GM12878 (cell line): Measurements from ENCODE around the gene MPPED1. TPM values are rescaled to one million over a fixed set of nuclear protein-coding genes. Genes with fewer than 3 reads are reported as not detected.

ENCODE experiments used
- ATAC-seq: fragments of 200-7000 bp; cut with Tn5 transposase; 3 replicates; pipeline ENCODE4 v1.9.1; 2020; ENCODE audit warnings: mild to moderate bottlenecking, moderate library complexity
- BruUV-seq: library from RNA; stranded (reverse); fragments of 400-500 nt; replicated peaks from 2 replicates; lab custom pipeline; 2021; lab: Mats Ljungman, UMichigan
- CTCF ChIA-PET: fragments of 300-600 bp; sonication (Branson Sonifier 250); formaldehyde crosslinking; extraction: SDS; loops from one replicate; lab custom pipeline; 2021; ENCODE audit warnings: inconsistent platforms; lab: Yijun Ruan, JAX
- POLR2A ChIA-PET: fragments of 350-600 bp; formaldehyde crosslinking; extraction: SDS; loops from one replicate; lab custom pipeline; 2021; ENCODE audit warnings: inconsistent platforms; lab: Charles Lee
- RAD21 ChIA-PET: fragments of 300-600 bp; sonication (Branson Sonifier 250); formaldehyde crosslinking; loops from one replicate; lab custom pipeline; 2023; ENCODE audit warnings: antibody characterized with exemption; ENCODE audit not compliant: unreplicated experiment; lab: Charles Lee
- SMC1A ChIA-PET: fragments of 300-600 bp; sonication (Branson Sonifier 250); formaldehyde crosslinking; loops from one replicate; lab custom pipeline; 2023; ENCODE audit not compliant: unreplicated experiment, uncharacterized antibody; lab: Charles Lee
- DNase-seq: peaks from one replicate; pipeline ENCODE4 v3.0.0-alpha.2; 2011; ENCODE audit warnings: low read depth, low spot score
- FAIRE-seq: peaks from 3 replicates; lab custom pipeline; 2011; peaks lifted over from hg19 to GRCh38; lab: Jason Lieb, UNC
- H2AFZ ChIP-seq: 2 replicates; pipeline ENCODE4 v1.6.0; 2011; ENCODE audit warnings: low read depth, low read length, control low read depth; ENCODE audit not compliant: control insufficient read depth
- H3K27ac ChIP-seq: 2 replicates; pipeline ENCODE4 v1.5.1; 2011; ENCODE audit warnings: control low read depth; ENCODE audit not compliant: control insufficient read depth, insufficient read depth
- H3K27me3 ChIP-seq, 2 experiments: replicated peaks in 1 of 2; 2 replicates each; pipeline versions ENCODE4 v1.6.0 to v1.6.1; 2011; ENCODE audit warnings: low read length in 1 of 2; ENCODE audit not compliant: control insufficient read depth in 2 of 2, insufficient read depth in 2 of 2
- H3K36me3 ChIP-seq, 2 experiments: 2 replicates each; pipeline ENCODE4 v1.5.1; 2011; ENCODE audit warnings: low read length in 1 of 2; ENCODE audit not compliant: control insufficient read depth in 2 of 2, insufficient read depth in 2 of 2
- H3K4me1 ChIP-seq: 2 replicates; pipeline ENCODE4 v1.6.1; 2011; ENCODE audit warnings: mild to moderate bottlenecking, low read length, moderate library complexity, mixed read lengths; ENCODE audit not compliant: control insufficient read depth, insufficient read depth
- H3K4me2 ChIP-seq: 2 replicates; pipeline ENCODE4 v1.6.0; 2011; ENCODE audit warnings: control low read depth; ENCODE audit not compliant: control insufficient read depth, insufficient read depth
- H3K4me3 ChIP-seq: fragments of 200-600 bp; sonication (generic); 2 replicates; pipeline ENCODE4 v1.5.1; 2016
- H3K79me2 ChIP-seq: 2 replicates; pipeline ENCODE4 v1.6.0; 2011; ENCODE audit warnings: low read length; ENCODE audit not compliant: control insufficient read depth, insufficient read depth
- H3K9ac ChIP-seq: 2 replicates; pipeline ENCODE4 v1.8.0; 2011; ENCODE audit warnings: low read length, control low read depth, mixed read lengths; ENCODE audit not compliant: control insufficient read depth, insufficient read depth
- H3K9me3 ChIP-seq: replicated peaks from 3 replicates; pipeline ENCODE4 v1.5.1; 2011; ENCODE audit warnings: mild to moderate bottlenecking, low read length; ENCODE audit not compliant: control insufficient read depth, insufficient read depth
- H4K20me1 ChIP-seq: 2 replicates; pipeline ENCODE4 v1.6.0; 2011; ENCODE audit not compliant: control insufficient read depth, insufficient read depth
- BRCA1 ChIP-seq: IDR thresholded peaks from 2 replicates; pipeline ENCODE4 v1.6.1; 2011; ENCODE audit warnings: low read depth, low read length, improper control_type of control experiment
- CTCF ChIP-seq, 3 experiments: IDR thresholded peaks in 2 of 3; conservative IDR thresholded peaks in 1 of 3; 2 replicates each; pipeline ENCODE4 v1.5.1; 2011; ENCODE audit warnings: low read depth in 3 of 3, low read length in 3 of 3, mild to moderate bottlenecking in 3 of 3, control low read depth in 2 of 3, moderate library complexity in 2 of 3, inconsistent platforms in 1 of 3, mixed read lengths in 1 of 3; ENCODE audit not compliant: control insufficient read depth in 2 of 3, insufficient read depth in 1 of 3; ENCODE audit errors: extremely low read depth in 1 of 3
- ELK1 ChIP-seq: IDR thresholded peaks from 2 replicates; pipeline ENCODE4 v1.6.1; 2012; ENCODE audit warnings: low read depth, low read length, improper control_type of control experiment
- ETV6 ChIP-seq, 2 experiments: fragments of 450-650 bp in 1 of 2; IDR thresholded peaks in 1 of 2; conservative IDR thresholded peaks in 1 of 2; 2 replicates each; pipeline ENCODE4 v1.6.1; 2014; ENCODE audit warnings: antibody characterized with exemption in 1 of 2, borderline replicate concordance in 1 of 2, low read depth in 1 of 2, mild to moderate bottlenecking in 1 of 2, moderate library complexity in 1 of 2
- SMC3 ChIP-seq: IDR thresholded peaks from 2 replicates; pipeline ENCODE4 v1.6.1; 2011; ENCODE audit warnings: low read length, improper control_type of control experiment, borderline replicate concordance
- TCF7 ChIP-seq: IDR thresholded peaks from 2 replicates; pipeline ENCODE4 v1.6.1; 2014; ENCODE audit warnings: antibody characterized with exemption, borderline replicate concordance
- ZSCAN29 ChIP-seq: fragments of 450-650 bp; IDR thresholded peaks from 2 replicates; pipeline ENCODE4 v1.6.1; 2017; ENCODE audit warnings: mild to moderate bottlenecking, moderate library complexity
- WGBS: methylation state at CpG from one replicate; pipeline ENCODE4 v1.1.6; 2016; ENCODE audit warnings: low lambda C conversion rate; ENCODE audit not compliant: insufficient replicate concordance, insufficient coverage; ENCODE audit errors: missing lambda C conversion rate; 5-methylcytosine and 5-hydroxymethylcytosine counted together
- in situ Hi-C: fragments of 300-500 bp; cut with MboI; formaldehyde crosslinking; loops from 9 replicates; pipeline ENCODE4 v1.14.3; 2018; ENCODE audit warnings: mixed read lengths
- intact Hi-C: fragments of 100-400 bp; cut with micrococcal nuclease; formaldehyde crosslinking; loops from one replicate; pipeline ENCODE4 v1.14.2; 2022; ENCODE audit not compliant: unreplicated experiment
- polyA plus RNA-seq, 11 experiments: library from polyadenylated mRNA; depleted of rRNA in 4 of 11; unstranded in 6 of 11; stranded (reverse) in 5 of 11; fragments of >200 nt; fragmentation: Nextera tagmentation in 4 of 11; fragmentation: Illumina TruSeq in 1 of 11; extraction: Ambion mirVana in 4 of 11; extraction: Trizol in 1 of 11; gene quantifications; 1 replicate in 1 of 11; 2 replicates in 10 of 11; pipeline versions ENCODE4 v1.2.1 to v1.2.3, GENCODE V29; 2011 to 2016; ENCODE audit warnings: inconsistent platforms in 2 of 11, missing spikeins in 2 of 11, low read depth in 1 of 11
- total RNA-seq, 4 experiments: library from RNA; depleted of rRNA in 3 of 4; stranded (reverse); fragments of >200 nt in 3 of 4; fragmentation: Illumina TruSeq in 1 of 4; extraction: Trizol in 1 of 4; gene quantifications; 2 replicates each; pipeline versions ENCODE4 v1.2.1 to v1.2.3, GENCODE V29; 2013 to 2021

The MPPED1 gene
- total and polyA plus RNA-seq, 10 of the 15 experiments (the other 5 are each of a cell fraction or from before 2014, with no cell fraction given), result 0.11 TPM; not detected in 9

- Histone ChIP-seq H3K4me1 (no peaks in the 10 kb centered on the region), H3K4me3 (no peak overlapping the region), H3K9me3 (no peaks in the 10 kb centered on the region), H3K79me2 (no peaks in the 10 kb centered on the region), H3K4me2 (no peak overlapping the region), H3K27ac (no peak overlapping the region), H2AFZ (no peak overlapping the region), H3K36me3 (no peaks in the 10 kb centered on the region), H3K27me3 (peaks cover 0 to 2% of the 10 kb centered on the region in 2 experiments; a peak in 2 of 4 replicates), H3K9ac (no peak overlapping the region), H4K20me1 (no peaks in the 10 kb centered on the region)
- ATAC-seq, result no peak
- in situ Hi-C loops, result no loop called here
- ChIA-PET SMC1A (no interaction called here), POLR2A (no interaction called here), RAD21 (no interaction called here), CTCF (no interaction called here)
- WGBS, result 55% methylated on average over 33 of the region's 35 CpGs
- no peak for DNase-seq
- intact Hi-C loops, result no loop called here
- BruUV-seq, result no TSS peak
- no peak for FAIRE-seq
- TF ChIP-seq ETV6 (conservative IDR thresholded peaks at IDR 0.05 in 1 of 2, IDR thresholded peaks at IDR 0.05 in 1 of 2; ENCODE audit: borderline replicate concordance in 1 of 2, low read depth in 1 of 2) (no peak), ELK1 (no peak), BRCA1 (no peak), ZSCAN29 (no peak), TCF7 (no peak), CTCF (IDR thresholded peaks at IDR 0.05 in 2 of 3, conservative IDR thresholded peaks at IDR 0.05 in 1 of 3; ENCODE audit: control insufficient read depth in 2 of 3, extremely low read depth in 1 of 3, insufficient read depth in 1 of 3, low read depth in 3 of 3, low read length in 3 of 3) (no peak), SMC3 (no peak)
These were observed 21.8 kb downstream of the MPPED1 start for GRCh38 chr22:43433451-43434274.
